Testis (tissue), 2 donors: Measurements from ENCODE around the gene NUP50.

Experiments
- CTCF ChIP-seq, 3 experiments: fragments of 450-650 bp in 2 of 3; fragments of 200-600 bp in 1 of 3; sonication (generic) in 1 of 3; IDR thresholded peaks; one replicate each; pipeline ENCODE4 v1.5.1; 2016 to 2019; ENCODE audit warnings: antibody characterized with exemption in 3 of 3, mild to moderate bottlenecking in 2 of 3, moderate library complexity in 1 of 3
- POLR2A ChIP-seq: fragments of 450-650 bp; IDR thresholded peaks from one replicate; pipeline ENCODE4 v1.6.1; 2017; ENCODE audit warnings: antibody characterized with exemption, mild to moderate bottlenecking, moderate library complexity

- TF ChIP-seq CTCF (IDR thresholded peaks at IDR 0.05) (no peak), POLR2A (no peak)
Measured at GRCh38 chr22:45187891-45188290, 24.2 kb downstream of the NUP50 start.
